Nephron (organoid): ENCODE measurements around the gene ASTN2.

Experiments
- H3K27ac Mint-ChIP-seq, 3 experiments: 2 replicates each; pipeline ENCODE4 v1.8.0; 2020; ENCODE audit warnings: mixed read lengths in 3 of 3, mild to moderate bottlenecking in 2 of 3, moderate library complexity in 1 of 3
- H3K27me3 Mint-ChIP-seq: 2 replicates; pipeline ENCODE4 v1.8.0; 2021; ENCODE audit warnings: low read depth, mild to moderate bottlenecking, moderate library complexity, mixed read lengths
- H3K36me3 Mint-ChIP-seq: 2 replicates; pipeline ENCODE4 v1.8.0; 2020; ENCODE audit warnings: low read depth, mixed read lengths
- H3K4me1 Mint-ChIP-seq: 2 replicates; pipeline ENCODE4 v1.8.0; 2020; ENCODE audit warnings: mixed read lengths
- H3K4me3 Mint-ChIP-seq, 3 experiments: 2 replicates each; pipeline ENCODE4 v1.8.0; 2020; ENCODE audit warnings: mild to moderate bottlenecking in 3 of 3, mixed read lengths in 3 of 3, moderate library complexity in 2 of 3
- H3K9me3 Mint-ChIP-seq: 2 replicates; pipeline ENCODE4 v1.8.0; 2020; ENCODE audit warnings: mixed read lengths
- TF ChIP-seq, protein P1 (sequence below), 3 experiments: fragments of 200-600 bp; sonication (generic); IDR thresholded peaks; one replicate each; pipeline ENCODE4 v1.5.0; 2021; ENCODE audit warnings: antibody characterized with exemption in 3 of 3; ENCODE audit not compliant: unreplicated experiment in 3 of 3

Gene ASTN2

GRCh38 chr9:117458066-117458465, 43.2 kb upstream of the ASTN2 start:
- H3K27ac Mint-ChIP-seq: no peak overlapping the region
- no peaks in the 10 kb centered on the region for H3K9me3 Mint-ChIP-seq
- TF ChIP-seq, protein P1, sequence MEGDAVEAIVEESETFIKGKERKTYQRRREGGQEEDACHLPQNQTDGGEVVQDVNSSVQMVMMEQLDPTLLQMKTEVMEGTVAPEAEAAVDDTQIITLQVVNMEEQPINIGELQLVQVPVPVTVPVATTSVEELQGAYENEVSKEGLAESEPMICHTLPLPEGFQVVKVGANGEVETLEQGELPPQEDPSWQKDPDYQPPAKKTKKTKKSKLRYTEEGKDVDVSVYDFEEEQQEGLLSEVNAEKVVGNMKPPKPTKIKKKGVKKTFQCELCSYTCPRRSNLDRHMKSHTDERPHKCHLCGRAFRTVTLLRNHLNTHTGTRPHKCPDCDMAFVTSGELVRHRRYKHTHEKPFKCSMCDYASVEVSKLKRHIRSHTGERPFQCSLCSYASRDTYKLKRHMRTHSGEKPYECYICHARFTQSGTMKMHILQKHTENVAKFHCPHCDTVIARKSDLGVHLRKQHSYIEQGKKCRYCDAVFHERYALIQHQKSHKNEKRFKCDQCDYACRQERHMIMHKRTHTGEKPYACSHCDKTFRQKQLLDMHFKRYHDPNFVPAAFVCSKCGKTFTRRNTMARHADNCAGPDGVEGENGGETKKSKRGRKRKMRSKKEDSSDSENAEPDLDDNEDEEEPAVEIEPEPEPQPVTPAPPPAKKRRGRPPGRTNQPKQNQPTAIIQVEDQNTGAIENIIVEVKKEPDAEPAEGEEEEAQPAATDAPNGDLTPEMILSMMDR (IDR thresholded peaks at IDR 0.05; ENCODE audit: unreplicated experiment in 3 of 3): no peak
- H3K4me3 Mint-ChIP-seq: no peak overlapping the region
- peaks cover 13% of the 10 kb centered on the region for H3K27me3 Mint-ChIP-seq
- H3K4me1 Mint-ChIP-seq: peaks cover 7% of the 10 kb centered on the region
- no peaks in the 10 kb centered on the region for H3K36me3 Mint-ChIP-seq

DNA sequence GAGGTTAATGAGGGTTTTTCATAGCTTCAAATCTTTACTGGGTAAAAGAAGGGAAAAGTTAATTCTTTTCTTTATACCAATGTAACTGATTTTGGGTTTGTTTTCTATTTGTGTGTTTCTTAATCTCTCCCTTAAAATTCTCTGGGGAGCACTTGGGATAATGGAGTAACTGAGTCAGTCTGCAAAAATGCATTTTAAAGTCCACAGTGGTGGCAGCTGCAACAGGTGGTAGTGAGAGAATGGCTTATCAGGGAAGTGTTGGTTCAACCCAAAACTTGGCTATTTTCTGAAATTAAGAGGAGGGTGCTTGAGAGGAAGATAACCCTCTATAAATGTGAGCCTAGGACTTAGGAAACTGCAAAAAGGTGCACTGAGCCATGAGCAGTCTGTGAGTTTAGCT, 39.9 kb upstream of the ASTN2 start:
- TF ChIP-seq, protein P1 (IDR thresholded peaks at IDR 0.05; ENCODE audit: unreplicated experiment in 3 of 3): no peak
- H3K27ac Mint-ChIP-seq: no peak overlapping the region
- H3K4me3 Mint-ChIP-seq: no peak overlapping the region
- no peaks in the 10 kb centered on the region for H3K4me1 Mint-ChIP-seq
- no peaks in the 10 kb centered on the region for H3K36me3 Mint-ChIP-seq
- H3K27me3 Mint-ChIP-seq: peaks cover 17% of the 10 kb centered on the region
- H3K9me3 Mint-ChIP-seq: no peaks in the 10 kb centered on the region

- TF ChIP-seq, protein P1 (IDR thresholded peaks at IDR 0.05; ENCODE audit: unreplicated experiment in 3 of 3): no peak
- Mint-ChIP-seq H3K9me3 (no peaks in the 10 kb centered on the region), H3K27me3 (peaks cover 17% of the 10 kb centered on the region), H3K4me1 (no peaks in the 10 kb centered on the region), H3K36me3 (no peaks in the 10 kb centered on the region), H3K27ac (no peak overlapping the region), H3K4me3 (no peak overlapping the region)
These were observed 38.9 kb upstream of the ASTN2 start for GRCh38 chr9:117453737-117454136.

DNA sequence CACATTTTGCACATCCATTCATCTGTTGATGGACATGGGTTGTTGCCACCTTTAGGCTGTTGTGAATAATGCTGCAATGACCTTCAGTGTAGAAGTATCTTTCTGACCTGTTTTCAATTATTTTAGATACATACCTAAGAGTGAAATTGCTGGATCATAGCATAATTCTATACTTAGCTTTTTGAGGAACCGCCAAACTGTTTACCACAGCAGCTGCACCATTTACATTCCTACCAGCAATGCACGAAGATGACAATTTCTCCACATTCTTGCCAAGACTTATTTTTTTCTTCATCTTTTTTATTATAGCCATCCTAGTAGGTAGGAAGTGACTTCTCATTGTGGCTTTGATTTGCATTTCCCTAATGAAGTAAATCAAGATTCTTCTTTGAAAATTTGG, 36.5 kb upstream of the ASTN2 start:
- H3K27ac Mint-ChIP-seq: no peak overlapping the region
- peaks cover 27% of the 10 kb centered on the region for H3K27me3 Mint-ChIP-seq
- no peaks in the 10 kb centered on the region for H3K4me1 Mint-ChIP-seq
- no peaks in the 10 kb centered on the region for H3K36me3 Mint-ChIP-seq
- TF ChIP-seq, protein P1 (IDR thresholded peaks at IDR 0.05; ENCODE audit: unreplicated experiment in 3 of 3): no peak
- H3K4me3 Mint-ChIP-seq: no peak overlapping the region
- no peaks in the 10 kb centered on the region for H3K9me3 Mint-ChIP-seq

GRCh38 chr9:117448066-117448465, 33.2 kb upstream of the ASTN2 start:
- H3K27me3 Mint-ChIP-seq: peaks cover 37% of the 10 kb centered on the region
- no peaks in the 10 kb centered on the region for H3K36me3 Mint-ChIP-seq
- H3K27ac Mint-ChIP-seq: no peak overlapping the region
- H3K4me1 Mint-ChIP-seq: no peaks in the 10 kb centered on the region
- no peaks in the 10 kb centered on the region for H3K9me3 Mint-ChIP-seq
- TF ChIP-seq, protein P1 (IDR thresholded peaks at IDR 0.05; ENCODE audit: unreplicated experiment in 3 of 3): peak in 1 of 3 experiments; percentile 16
- no peak overlapping the region for H3K4me3 Mint-ChIP-seq

DNA sequence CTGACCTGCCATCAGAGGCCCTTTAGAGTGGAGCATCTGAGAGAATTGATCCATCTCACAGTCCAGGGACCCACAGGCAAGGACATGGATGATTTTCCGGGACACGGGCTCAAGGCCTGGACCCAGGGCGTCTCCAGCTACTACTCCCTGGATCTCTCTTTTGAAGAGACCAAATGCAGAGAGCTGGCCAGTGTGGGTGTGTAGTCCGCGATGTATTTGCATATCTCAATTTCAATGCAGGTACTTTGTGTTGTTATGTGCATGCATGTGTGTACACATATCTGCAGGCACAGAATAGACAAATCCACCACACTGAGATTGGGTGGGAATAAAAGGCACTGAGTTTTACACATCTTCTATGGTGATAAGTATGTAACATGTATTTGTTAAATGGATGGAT, 30.8 kb upstream of the ASTN2 start:
- no peaks in the 10 kb centered on the region for H3K9me3 Mint-ChIP-seq
- no peaks in the 10 kb centered on the region for H3K4me1 Mint-ChIP-seq
- H3K36me3 Mint-ChIP-seq: no peaks in the 10 kb centered on the region
- H3K27ac Mint-ChIP-seq: no peak overlapping the region
- TF ChIP-seq, protein P1 (IDR thresholded peaks at IDR 0.05; ENCODE audit: unreplicated experiment in 3 of 3): no peak
- H3K4me3 Mint-ChIP-seq: no peak overlapping the region
- peaks cover 43% of the 10 kb centered on the region for H3K27me3 Mint-ChIP-seq
